GM21576 (cell line): ENCODE data around the gene GCGR.
A peak's percentile ranks its signal among the peaks of the same experiment; 100 is the strongest.
"Not testable (repeated sequence)": the region's sequence is repeated elsewhere in the genome, so short reads cannot be mapped to it uniquely, and the experiment has no call there.

Experiments
- ATAC-seq: cut with Tn5 transposase; IDR thresholded peaks from one replicate; pipeline ENCODE4 v1.9.1; 2021; ENCODE audit warnings: mild to moderate bottlenecking, moderate library complexity; ENCODE audit not compliant: unreplicated experiment

The GCGR gene

GRCh38 chr17:81831957-81832607 is 28.1 kb downstream of the GCGR start:
- peak; percentile 21 for ATAC-seq

GRCh38 chr17:81832608-81833159 is 28.7 kb downstream of the GCGR start:
- ATAC-seq = peak; percentile 24

DNA sequence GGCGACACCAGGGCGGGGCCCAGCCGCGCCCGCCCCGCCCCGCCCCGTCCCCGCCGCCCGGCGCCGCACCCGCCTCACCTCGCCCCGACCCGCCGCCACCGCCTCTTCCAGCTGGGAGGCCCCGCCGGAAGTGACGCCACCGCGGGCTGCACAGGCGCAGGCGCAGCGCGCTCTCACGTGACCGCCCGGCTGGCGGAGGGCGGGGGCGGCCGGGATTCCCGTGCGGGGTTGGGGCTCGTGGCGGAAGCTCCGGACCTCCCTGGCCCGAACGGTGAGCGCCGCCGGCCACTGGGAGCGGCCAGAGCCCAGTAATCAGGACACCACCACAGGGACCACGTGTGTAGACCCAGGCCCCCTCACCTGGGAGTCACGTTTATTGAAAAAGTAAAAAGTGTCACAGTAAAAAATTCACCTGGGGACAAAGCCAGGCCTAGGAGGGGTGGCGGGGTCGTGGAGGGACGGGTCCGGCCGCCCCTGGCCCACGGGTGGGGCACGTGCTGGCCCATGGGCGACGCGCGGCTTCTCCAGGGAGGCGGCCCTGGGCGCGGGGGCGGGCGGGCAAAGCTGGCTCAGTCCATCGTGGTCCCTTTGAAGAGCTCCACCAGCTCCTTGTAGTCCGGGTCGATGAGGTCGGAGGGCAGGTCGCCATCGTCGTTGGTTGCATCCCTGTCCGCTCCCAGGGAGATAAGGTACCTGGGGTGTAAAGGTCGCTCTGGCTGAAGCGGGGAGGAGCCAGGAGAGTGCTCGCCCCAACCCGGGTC is 29.4 kb downstream of the GCGR start, which contains the start of gene MCRIP1:
Gene MCRIP1, minus strand, starts transcription at position 132 of the 761 bp plus-strand sequence. CDS start 8,785 bp downstream, outside the sequence.
- ATAC-seq = peak; percentile 61

GRCh38 chr17:81833921-81834830 is 30.2 kb downstream of the GCGR start:
- no peak for ATAC-seq

GRCh38 chr17:81834831-81835267 is 30.9 kb downstream of the GCGR start, which contains the start of gene PPP1R27:
TSS of gene PPP1R27 (minus strand) at chr17:81835050. CDS start at chr17:81834953, 97 bp downstream.
- ATAC-seq = no peak

DNA sequence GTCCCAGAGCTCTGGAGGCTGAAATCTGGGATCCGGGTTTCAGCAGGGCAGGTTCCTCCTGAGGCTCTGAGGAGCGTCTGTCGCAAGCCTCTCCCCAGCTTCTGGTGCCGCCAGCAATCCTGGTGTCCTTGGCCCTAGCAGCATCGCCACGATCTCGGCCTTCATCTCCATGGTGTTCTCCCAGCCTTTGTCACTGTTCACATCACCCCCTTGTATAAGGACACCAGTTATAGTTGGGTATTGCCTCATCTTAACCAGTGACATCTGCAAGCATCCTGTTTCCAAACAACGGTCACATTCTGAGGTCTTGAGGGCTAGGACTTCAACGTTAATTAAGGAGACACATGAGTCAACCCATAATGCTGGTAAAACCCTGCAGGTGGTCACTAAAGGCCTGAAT is 33.7 kb downstream of the GCGR start:
- no peak for ATAC-seq

DNA sequence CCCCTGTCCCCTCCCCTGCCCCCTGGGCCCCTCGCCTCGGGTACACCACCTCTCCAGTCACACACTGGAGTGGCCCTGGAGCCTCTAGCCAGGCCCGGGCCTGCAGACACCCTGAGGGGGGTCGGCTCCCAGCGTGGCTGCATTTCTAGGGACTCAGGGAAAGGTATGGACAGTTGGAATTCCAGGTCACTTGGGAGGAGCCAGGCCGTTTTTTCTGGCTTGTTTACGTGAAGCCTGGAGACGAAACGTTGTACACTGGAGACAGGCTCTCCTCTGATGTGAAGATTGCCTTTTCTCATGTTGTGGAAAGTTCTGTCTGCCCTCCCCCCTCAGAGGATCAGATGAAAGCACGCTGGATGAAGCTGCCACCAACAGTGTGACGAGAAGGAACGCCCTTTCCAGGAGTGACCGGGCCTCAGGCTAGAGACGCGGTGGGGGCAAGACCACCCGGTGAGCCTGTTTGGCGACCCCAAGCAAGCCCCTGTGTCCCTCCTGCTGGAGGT is 34.9 kb downstream of the GCGR start:
- ATAC-seq = no peak

- ATAC-seq = no peak
Observed at GRCh38 chr17:81839301-81839700, 35.4 kb downstream of the GCGR start.

GRCh38 chr17:81840059-81840458 is 36.1 kb downstream of the GCGR start:
- ATAC-seq = not testable (repeated sequence)

- ATAC-seq = no peak
Observed at GRCh38 chr17:81840826-81841778, 37.2 kb downstream of the GCGR start.

GRCh38 chr17:81841866-81842265 is 37.9 kb downstream of the GCGR start:
- ATAC-seq = no peak

- ATAC-seq = no peak
Observed at GRCh38 chr17:81842378-81842724, 38.4 kb downstream of the GCGR start.

GRCh38 chr17:81842725-81843504 is 39.0 kb downstream of the GCGR start:
- ATAC-seq = no peak

- no peak for ATAC-seq
Observed at GRCh38 chr17:81843713-81844326, 39.9 kb downstream of the GCGR start.

DNA sequence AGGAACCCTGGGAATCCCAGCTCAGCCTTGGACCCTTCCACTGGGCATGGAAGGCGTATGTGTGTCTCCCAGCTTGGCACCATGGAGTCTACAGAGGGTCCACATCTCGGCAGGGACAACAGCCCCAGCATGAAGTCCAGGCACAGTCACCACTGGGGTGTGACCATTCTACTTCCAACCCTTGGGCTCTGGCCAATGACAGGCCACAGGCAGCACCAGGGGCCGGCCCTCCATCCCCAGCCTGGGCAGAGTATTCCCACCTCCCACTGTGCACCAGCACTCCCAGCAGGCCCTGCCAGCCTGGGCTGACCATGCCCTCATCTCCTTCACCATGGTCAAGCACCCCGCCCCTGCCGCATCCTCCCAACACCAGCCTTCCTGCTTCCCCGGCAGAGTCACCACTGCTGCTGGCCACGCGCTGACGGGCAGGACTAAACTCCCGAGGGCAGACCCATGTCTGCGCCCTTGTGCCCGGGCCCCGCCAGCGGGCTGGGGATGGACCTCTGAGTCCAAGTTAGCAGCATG is 40.4 kb downstream of the GCGR start:
- no peak for ATAC-seq

GRCh38 chr17:81844887-81845286 is 40.9 kb downstream of the GCGR start:
- no peak for ATAC-seq

DNA sequence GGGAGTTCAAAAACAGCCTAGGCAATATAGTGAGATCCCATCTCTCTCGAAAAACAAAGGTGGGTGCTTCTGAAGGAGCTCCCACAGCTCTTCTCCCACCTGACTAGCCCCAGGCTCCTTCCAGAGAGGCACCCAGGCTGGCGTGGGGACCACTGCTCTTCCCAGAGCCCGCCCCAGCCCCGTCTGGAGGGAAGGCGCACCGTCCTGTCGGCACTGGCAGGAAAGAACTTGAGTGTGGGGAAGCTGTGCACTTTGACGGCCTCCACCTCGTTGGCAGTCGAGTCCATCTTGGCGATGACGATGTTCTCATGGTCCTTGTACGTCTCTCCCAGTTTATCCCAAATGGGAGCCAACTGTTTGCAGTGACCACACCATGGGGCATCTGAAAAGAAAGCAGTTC is 41.4 kb downstream of the GCGR start:
- no peak for ATAC-seq
